Measurements from ENCODE around the gene SCLT1. TPM values are rescaled to one million over a fixed set of nuclear protein-coding genes. Genes with fewer than 3 reads are reported as not detected.

Gene SCLT1
- polyA plus RNA-seq, 1 experiment = 3.1 TPM

GRCh38 chr4:128877934-128878333, 215.4 kb downstream of the SCLT1 start:
- ChIA-PET CTCF (interaction anchor here (1.2 kb wide), 1 partner anchor 13 kb away, joined by 3 read pairs; no protein-coding TSS in a partner anchor), POLR2A (no interaction called here)
- Histone ChIP-seq H3K4me3 (ENCODE audit: low read depth, low read length) (no peak overlapping the region), H3K27me3 (ENCODE audit: control insufficient read depth, insufficient read depth, low read length) (no peaks in the 10 kb centered on the region), H3K36me3 (ENCODE audit: control insufficient read depth, insufficient read depth, low read length) (no peaks in the 10 kb centered on the region)
- TF ChIP-seq CTCF (IDR thresholded peaks at IDR 0.05; ENCODE audit: insufficient read depth, low read depth, low read length) = no peak
- DNase-seq (ENCODE audit: low read depth) = no peak

GRCh38 chr4:128876200-128876599, 217.1 kb downstream of the SCLT1 start:
- TF ChIP-seq CTCF (IDR thresholded peaks at IDR 0.05; ENCODE audit: insufficient read depth, low read depth, low read length) = no peak
- Histone ChIP-seq H3K4me3 (ENCODE audit: low read depth, low read length) (no peak overlapping the region), H3K36me3 (ENCODE audit: control insufficient read depth, insufficient read depth, low read length) (peaks cover 7% of the 10 kb centered on the region), H3K27me3 (ENCODE audit: control insufficient read depth, insufficient read depth, low read length) (no peaks in the 10 kb centered on the region)
- ChIA-PET POLR2A (no interaction called here), CTCF (interaction anchor here (1.3 kb wide), 1 partner anchor 14 kb away, joined by 3 read pairs; no protein-coding TSS in a partner anchor)
- DNase-seq (ENCODE audit: low read depth) = no peak

GRCh38 chr4:128871948-128872347, 221.4 kb downstream of the SCLT1 start:
- peaks cover 7% of the 10 kb centered on the region for H3K36me3 ChIP-seq (ENCODE audit: control insufficient read depth, insufficient read depth, low read length)
- H3K4me3 ChIP-seq (ENCODE audit: low read depth, low read length) = no peak overlapping the region
- TF ChIP-seq CTCF (IDR thresholded peaks at IDR 0.05; ENCODE audit: insufficient read depth, low read depth, low read length) = no peak
- no peaks in the 10 kb centered on the region for H3K27me3 ChIP-seq (ENCODE audit: control insufficient read depth, insufficient read depth, low read length)
- DNase-seq (ENCODE audit: low read depth) = no peak
- CTCF ChIA-PET = interaction anchor here (1.6 kb wide), 1 partner anchor 8 kb away, joined by 6 read pairs; no protein-coding TSS in a partner anchor
- POLR2A ChIA-PET = interaction anchor here (0.5 to 0.6 kb wide), 2 partner anchors 12 to 418 kb away, joined by 3 read pairs; no protein-coding TSS in a partner anchor

GRCh38 chr4:128869776-128870509, 223.4 kb downstream of the SCLT1 start:
- CTCF ChIA-PET = no interaction called here
- Histone ChIP-seq H3K36me3 (ENCODE audit: control insufficient read depth, insufficient read depth, low read length) (peaks cover 7% of the 10 kb centered on the region), H3K4me3 (ENCODE audit: low read depth, low read length) (no peak overlapping the region), H3K27me3 (ENCODE audit: control insufficient read depth, insufficient read depth, low read length) (no peaks in the 10 kb centered on the region)
- POLR2A ChIA-PET = interaction anchor here (0.6 kb wide), 1 partner anchor 458 kb away, joined by 3 read pairs; no protein-coding TSS in a partner anchor
- DNase-seq (ENCODE audit: low read depth) = no peak
- TF ChIP-seq CTCF (IDR thresholded peaks at IDR 0.05; ENCODE audit: insufficient read depth, low read depth, low read length) = no peak

GRCh38 chr4:128868758-128869157, 224.6 kb downstream of the SCLT1 start:
- ChIA-PET POLR2A (no interaction called here), CTCF (interaction anchor here (1.0 kb wide), 1 partner anchor 305 kb away, joined by 4 read pairs; no protein-coding TSS in a partner anchor)
- TF ChIP-seq CTCF (IDR thresholded peaks at IDR 0.05; ENCODE audit: insufficient read depth, low read depth, low read length) = no peak
- H3K27me3 ChIP-seq (ENCODE audit: control insufficient read depth, insufficient read depth, low read length) = no peaks in the 10 kb centered on the region
- no peak for DNase-seq (ENCODE audit: low read depth)
- peaks cover 7% of the 10 kb centered on the region for H3K36me3 ChIP-seq (ENCODE audit: control insufficient read depth, insufficient read depth, low read length)
- no peak overlapping the region for H3K4me3 ChIP-seq (ENCODE audit: low read depth, low read length)
